Tibial nerve (tissue), 4 donors: ENCODE results near the gene SLC7A10.

ENCODE experiments used
- EP300 ChIP-seq, 2 donors: sonication (generic); formaldehyde crosslinking; IDR thresholded peaks; one replicate each; pipeline ENCODE4 v1.6.1; 2017; ENCODE audit warnings: antibody characterized with exemption in 2 of 2, mild to moderate bottlenecking in 1 of 2
- TF ChIP-seq, protein P1 (sequence below), 5 experiments: fragments of 200-600 bp in 3 of 5; fragments of 450-650 bp in 2 of 5; sonication (generic) in 3 of 5; IDR thresholded peaks; one replicate each; pipeline ENCODE4 v1.5.1; 2016 to 2019; ENCODE audit warnings: antibody characterized with exemption in 5 of 5, mild to moderate bottlenecking in 3 of 5, moderate library complexity in 2 of 5

DNA sequence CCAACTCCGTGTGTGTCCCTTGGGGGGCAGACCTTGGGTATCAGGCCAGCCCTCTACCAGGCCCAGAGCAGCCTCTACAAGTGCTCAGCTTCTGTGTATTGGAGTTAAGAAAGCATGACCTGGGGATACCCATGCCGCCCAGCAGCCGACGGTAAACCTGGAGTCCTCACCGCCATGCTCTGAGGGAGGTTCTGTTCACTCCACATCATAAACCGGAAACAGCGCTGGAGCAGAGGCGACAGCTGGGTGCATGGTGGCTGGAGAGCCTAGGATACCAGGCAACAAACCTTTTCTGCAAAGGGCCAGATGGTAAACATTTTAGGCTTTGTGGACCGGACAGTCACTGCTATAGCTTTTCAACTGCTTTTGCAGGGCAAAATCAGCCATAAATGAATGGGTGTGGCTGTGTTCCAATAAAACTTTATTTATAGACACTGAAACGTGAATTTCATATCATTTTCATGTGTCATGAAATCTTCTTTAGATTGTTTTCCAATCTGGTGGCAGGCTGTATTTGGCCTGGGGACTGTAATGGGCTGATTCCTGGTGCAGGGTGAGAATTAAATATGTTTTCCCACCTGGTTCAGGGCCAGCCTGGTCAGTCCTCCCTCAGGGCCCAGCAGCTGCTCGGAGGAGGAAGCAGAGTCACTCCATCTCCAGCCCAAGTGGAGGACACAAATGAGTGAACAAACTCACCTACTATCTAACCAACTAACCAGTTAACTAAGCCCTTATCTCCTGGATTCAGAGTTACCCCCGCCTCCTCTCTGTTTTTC, 45.8 kb upstream of the SLC7A10 start:
- TF ChIP-seq EP300 (IDR thresholded peaks at IDR 0.05), result no peak
- TF ChIP-seq, protein P1, sequence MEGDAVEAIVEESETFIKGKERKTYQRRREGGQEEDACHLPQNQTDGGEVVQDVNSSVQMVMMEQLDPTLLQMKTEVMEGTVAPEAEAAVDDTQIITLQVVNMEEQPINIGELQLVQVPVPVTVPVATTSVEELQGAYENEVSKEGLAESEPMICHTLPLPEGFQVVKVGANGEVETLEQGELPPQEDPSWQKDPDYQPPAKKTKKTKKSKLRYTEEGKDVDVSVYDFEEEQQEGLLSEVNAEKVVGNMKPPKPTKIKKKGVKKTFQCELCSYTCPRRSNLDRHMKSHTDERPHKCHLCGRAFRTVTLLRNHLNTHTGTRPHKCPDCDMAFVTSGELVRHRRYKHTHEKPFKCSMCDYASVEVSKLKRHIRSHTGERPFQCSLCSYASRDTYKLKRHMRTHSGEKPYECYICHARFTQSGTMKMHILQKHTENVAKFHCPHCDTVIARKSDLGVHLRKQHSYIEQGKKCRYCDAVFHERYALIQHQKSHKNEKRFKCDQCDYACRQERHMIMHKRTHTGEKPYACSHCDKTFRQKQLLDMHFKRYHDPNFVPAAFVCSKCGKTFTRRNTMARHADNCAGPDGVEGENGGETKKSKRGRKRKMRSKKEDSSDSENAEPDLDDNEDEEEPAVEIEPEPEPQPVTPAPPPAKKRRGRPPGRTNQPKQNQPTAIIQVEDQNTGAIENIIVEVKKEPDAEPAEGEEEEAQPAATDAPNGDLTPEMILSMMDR (IDR thresholded peaks at IDR 0.05), result no peak
